Gastrocnemius medialis (tissue), 4 donors: ENCODE measurements around the gene POLD2.

Experiments used
- POLR2A ChIP-seq, 2 donors: fragments of 450-650 bp; IDR thresholded peaks; one replicate each; pipeline ENCODE4 v1.6.1; 2017; ENCODE audit warnings: antibody characterized with exemption in 2 of 2, mild to moderate bottlenecking in 2 of 2, moderate library complexity in 2 of 2
- TF ChIP-seq, protein P1 (sequence below), 5 experiments: fragments of 450-650 bp in 3 of 5; fragments of 200-600 bp in 2 of 5; sonication (generic) in 2 of 5; IDR thresholded peaks in 4 of 5; conservative IDR thresholded peaks in 1 of 5; 1 replicate in 4 of 5; 2 replicates in 1 of 5; pipeline ENCODE4 v1.5.1; 2016 to 2019; ENCODE audit warnings: antibody characterized with exemption in 5 of 5, mild to moderate bottlenecking in 3 of 5, moderate library complexity in 3 of 5

DNA sequence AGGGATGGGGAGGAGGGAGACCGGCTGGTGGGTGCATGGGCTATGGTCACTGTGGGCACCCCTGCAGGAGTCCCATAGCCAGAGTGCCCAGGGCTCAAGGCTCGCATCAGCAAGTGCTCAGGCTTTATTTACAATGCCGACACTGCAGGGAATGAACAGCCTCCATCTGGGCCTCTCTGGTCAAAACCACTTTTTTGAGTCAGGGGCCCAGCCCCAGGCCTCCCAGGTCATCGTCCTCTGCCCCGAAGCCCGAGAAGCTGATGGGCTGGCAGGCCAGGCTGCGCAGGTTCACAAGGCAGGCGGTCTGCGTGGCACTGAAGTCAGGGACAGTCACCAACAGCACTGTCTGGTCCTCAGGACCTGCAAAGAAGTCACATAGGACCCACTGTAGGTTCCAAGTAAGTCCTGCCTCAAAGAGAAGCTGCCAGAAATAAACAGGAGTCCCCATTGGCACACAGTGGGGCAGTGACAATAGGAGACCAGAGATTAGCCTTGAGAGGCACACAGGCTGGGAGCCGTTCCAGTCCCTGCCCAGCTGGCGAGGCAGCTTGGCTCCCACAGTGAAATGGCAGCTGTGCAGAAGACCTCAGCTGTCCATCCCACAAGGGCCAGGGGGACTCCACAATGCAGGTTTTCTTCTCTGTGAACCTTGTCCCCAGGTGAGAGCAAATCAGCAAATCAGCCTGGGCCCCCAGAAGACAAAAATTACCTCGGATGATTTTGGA lies 8.6 kb downstream of the POLD2 start:
- TF ChIP-seq, protein P1, sequence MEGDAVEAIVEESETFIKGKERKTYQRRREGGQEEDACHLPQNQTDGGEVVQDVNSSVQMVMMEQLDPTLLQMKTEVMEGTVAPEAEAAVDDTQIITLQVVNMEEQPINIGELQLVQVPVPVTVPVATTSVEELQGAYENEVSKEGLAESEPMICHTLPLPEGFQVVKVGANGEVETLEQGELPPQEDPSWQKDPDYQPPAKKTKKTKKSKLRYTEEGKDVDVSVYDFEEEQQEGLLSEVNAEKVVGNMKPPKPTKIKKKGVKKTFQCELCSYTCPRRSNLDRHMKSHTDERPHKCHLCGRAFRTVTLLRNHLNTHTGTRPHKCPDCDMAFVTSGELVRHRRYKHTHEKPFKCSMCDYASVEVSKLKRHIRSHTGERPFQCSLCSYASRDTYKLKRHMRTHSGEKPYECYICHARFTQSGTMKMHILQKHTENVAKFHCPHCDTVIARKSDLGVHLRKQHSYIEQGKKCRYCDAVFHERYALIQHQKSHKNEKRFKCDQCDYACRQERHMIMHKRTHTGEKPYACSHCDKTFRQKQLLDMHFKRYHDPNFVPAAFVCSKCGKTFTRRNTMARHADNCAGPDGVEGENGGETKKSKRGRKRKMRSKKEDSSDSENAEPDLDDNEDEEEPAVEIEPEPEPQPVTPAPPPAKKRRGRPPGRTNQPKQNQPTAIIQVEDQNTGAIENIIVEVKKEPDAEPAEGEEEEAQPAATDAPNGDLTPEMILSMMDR (IDR thresholded peaks at IDR 0.05 in 4 of 5, conservative IDR thresholded peaks at IDR 0.05 in 1 of 5), result no peak
- TF ChIP-seq POLR2A (IDR thresholded peaks at IDR 0.05), result no peak
